ENCODE results near the gene MAP3K14.

- TF ChIP-seq CTCF (IDR thresholded peaks at IDR 0.05) = no peak
- TF ChIP-seq POLR2A (IDR thresholded peaks at IDR 0.05) = no peak
Observed at GRCh38 chr17:45244725-45245656, 71.8 kb downstream of the MAP3K14 start.
